PFSK-1 (cell line): Measurements from ENCODE around the gene PTDSS2.

ENCODE experiments used
- POLR2AphosphoS5 ChIP-seq: IDR thresholded peaks from 2 replicates; pipeline ENCODE4 v1.6.1; 2012; ENCODE audit warnings: low read depth, mild to moderate bottlenecking, control low read depth, low read length, moderate library complexity
- REST ChIP-seq, 2 experiments: IDR thresholded peaks; 2 replicates each; pipeline versions ENCODE4 v1.6.1 to v1.8.0; 2011 to 2012; ENCODE audit warnings: low read depth in 2 of 2, low read length in 2 of 2, control low read depth in 1 of 2, inconsistent platforms in 1 of 2, mild to moderate bottlenecking in 1 of 2, moderate library complexity in 1 of 2; ENCODE audit not compliant: insufficient read depth in 1 of 2
- SIN3A ChIP-seq: IDR thresholded peaks from 2 replicates; pipeline ENCODE4 v1.6.1; 2012; ENCODE audit warnings: mild to moderate bottlenecking, low read length, moderate library complexity, borderline replicate concordance; ENCODE audit not compliant: insufficient read depth
- TAF1 ChIP-seq: IDR thresholded peaks from 2 replicates; pipeline ENCODE4 v1.6.1; 2012; ENCODE audit warnings: low read length, control low read depth, borderline replicate concordance; ENCODE audit not compliant: insufficient read depth

DNA sequence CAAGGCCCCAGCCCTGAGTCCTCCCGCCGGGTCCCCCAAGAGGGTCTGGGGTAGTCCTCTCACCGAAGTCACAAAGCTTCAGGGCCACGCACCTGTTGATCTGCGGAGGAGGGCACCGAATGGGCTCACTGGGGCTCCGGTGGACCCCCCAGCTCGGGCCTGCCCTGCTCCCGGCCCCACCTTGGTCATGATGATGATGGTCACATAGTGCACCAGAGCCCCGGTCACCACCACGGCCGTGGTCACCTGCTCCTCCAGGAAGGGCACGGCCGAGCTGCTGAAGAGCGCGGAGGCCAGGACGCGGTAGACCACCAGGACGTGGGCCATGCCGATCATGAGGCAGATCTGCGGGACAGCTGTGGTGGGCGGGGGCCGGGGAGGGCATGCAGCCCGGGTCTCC lies 21.8 kb upstream of the PTDSS2 start:
- TF ChIP-seq REST (IDR thresholded peaks at IDR 0.05; ENCODE audit: insufficient read depth in 1 of 2, low read depth in 2 of 2, low read length in 2 of 2) (no peak), TAF1 (no peak), POLR2AphosphoS5 (no peak), SIN3A (no peak)
